Inflammatory macrophage treated with lipopolysaccharide for 1 hour (primary cell): ENCODE data around the gene MCM9.

Experiments used
- DNase-seq, 2 donors: peaks; one replicate each; pipeline ENCODE4 v3.0.0-alpha.2; 2020 to 2022

MCM9 gene

GRCh38 chr6:118764766-118765165, 170.2 kb downstream of the MCM9 start:
- peak; percentile 52 to 69 for DNase-seq
